ENCODE measurements around the gene ASGR2. TPM values are rescaled to one million over a fixed set of nuclear protein-coding genes. Genes with fewer than 3 reads are reported as not detected.
"Not testable (repeated sequence)": the region's sequence is repeated elsewhere in the genome, so short reads cannot be mapped to it uniquely, and the experiment has no call there.

The ASGR2 gene
- total RNA-seq, 1 donor from 2014 or later: not detected

DNA sequence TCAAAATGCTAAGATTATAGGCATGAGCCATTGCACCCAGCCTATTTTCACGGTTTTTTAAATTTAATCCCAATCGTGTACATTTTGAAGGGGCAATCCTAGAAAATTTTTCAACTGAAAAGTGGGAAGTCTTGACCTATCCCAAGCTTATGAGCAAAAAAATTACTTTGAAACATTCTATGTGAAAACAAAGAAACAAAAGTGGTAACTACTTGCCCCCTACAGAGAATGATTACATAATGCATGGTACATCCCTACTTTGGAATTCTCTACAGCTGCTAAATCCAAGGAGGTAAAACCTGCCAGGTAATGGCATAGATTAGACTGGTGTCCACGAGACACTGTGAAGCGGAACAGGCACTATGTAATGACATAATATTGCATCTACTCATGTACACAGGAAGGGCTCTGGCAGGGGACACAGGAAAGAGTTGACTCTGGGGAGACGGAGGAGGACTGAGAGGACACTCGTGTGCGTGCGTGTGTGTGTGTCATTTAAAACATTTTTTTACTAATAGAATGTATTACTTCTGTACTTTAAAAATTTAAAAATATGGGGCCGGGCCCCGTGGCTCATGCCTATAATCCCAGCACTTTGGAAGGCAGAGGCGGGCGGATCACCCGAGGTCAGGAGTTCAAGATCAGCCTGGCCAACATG lies 15.7 kb downstream of the ASGR2 start:
- TF ChIP-seq CTCF (IDR thresholded peaks at IDR 0.05; ENCODE audit: insufficient read depth, low read length, severe bottlenecking): no peak
- DNase-seq (ENCODE audit: low read depth) (no peak), FAIRE-seq (no peak)
- peaks cover 2% of the 10 kb centered on the region for H3K27me3 ChIP-seq (ENCODE audit: control insufficient read depth, insufficient read depth, low read length)
- H3K36me3 ChIP-seq (ENCODE audit: control insufficient read depth, insufficient read depth, low read length): no peaks in the 10 kb centered on the region
- H3K4me3 ChIP-seq (ENCODE audit: low read depth, low read length): no peak overlapping the region

DNA sequence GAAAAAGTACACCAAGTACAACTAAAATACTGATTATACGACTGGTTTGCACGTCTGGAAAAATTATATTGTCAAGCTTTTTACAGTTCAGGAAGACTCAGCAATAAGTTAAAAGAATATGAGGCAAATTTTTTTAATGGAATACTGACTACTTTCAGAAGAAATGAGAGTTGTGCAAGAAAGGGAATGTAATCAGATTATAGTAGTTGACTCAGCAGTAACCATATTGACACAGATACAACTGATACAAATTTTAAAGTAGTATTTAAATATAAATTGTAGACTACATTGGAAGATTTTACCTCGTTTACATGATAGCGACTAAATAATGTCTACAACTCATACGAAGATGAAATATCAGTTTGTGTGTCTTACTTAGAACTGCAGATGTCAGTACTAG lies 16.7 kb downstream of the ASGR2 start:
- H3K27me3 ChIP-seq (ENCODE audit: control insufficient read depth, insufficient read depth, low read length): peaks cover 2% of the 10 kb centered on the region
- no peak for FAIRE-seq

GRCh38 chr17:7095625-7096024 lies 19.0 kb downstream of the ASGR2 start:
- no peaks in the 10 kb centered on the region for H3K36me3 ChIP-seq (ENCODE audit: control insufficient read depth, insufficient read depth, low read length)
- H3K27me3 ChIP-seq (ENCODE audit: control insufficient read depth, insufficient read depth, low read length): peaks cover 2% of the 10 kb centered on the region
- no peak for FAIRE-seq
- no peak for DNase-seq (ENCODE audit: low read depth)
- no peak for TF ChIP-seq CTCF (IDR thresholded peaks at IDR 0.05; ENCODE audit: insufficient read depth, low read length, severe bottlenecking)
- H3K4me3 ChIP-seq (ENCODE audit: low read depth, low read length): no peak overlapping the region

More for the DNA sequence above, 16.7 kb downstream of the ASGR2 start:
- Histone ChIP-seq H3K36me3 (ENCODE audit: control insufficient read depth, insufficient read depth, low read length) (no peaks in the 10 kb centered on the region), H3K4me3 (ENCODE audit: low read depth, low read length) (no peak overlapping the region)
- peak; percentile 5 for DNase-seq (ENCODE audit: low read depth)
- TF ChIP-seq CTCF (IDR thresholded peaks at IDR 0.05; ENCODE audit: insufficient read depth, low read length, severe bottlenecking): no peak

DNA sequence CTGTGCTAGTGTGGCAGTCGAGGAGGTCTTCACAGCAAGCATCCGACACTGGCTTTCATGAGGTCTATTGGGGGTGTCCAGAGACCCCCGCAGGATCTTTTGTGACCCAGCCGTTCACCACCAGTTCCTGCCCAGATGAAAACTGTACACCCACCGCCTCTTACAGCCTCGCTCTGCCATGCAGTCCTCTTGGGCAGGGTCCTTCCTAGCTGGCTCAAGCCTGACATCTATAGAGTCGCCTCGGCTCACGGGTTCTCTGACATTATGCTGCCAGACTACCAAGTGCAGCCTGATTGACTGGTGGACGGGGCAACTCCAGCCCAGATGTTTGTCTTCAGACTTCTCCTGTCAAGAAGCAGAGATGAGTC lies 20.0 kb downstream of the ASGR2 start:
- DNase-seq (ENCODE audit: low read depth) (no peak), FAIRE-seq (no peak)
- Histone ChIP-seq H3K4me3 (ENCODE audit: low read depth, low read length) (no peak overlapping the region), H3K27me3 (ENCODE audit: control insufficient read depth, insufficient read depth, low read length) (peaks cover 2% of the 10 kb centered on the region), H3K36me3 (ENCODE audit: control insufficient read depth, insufficient read depth, low read length) (no peaks in the 10 kb centered on the region)
- TF ChIP-seq CTCF (IDR thresholded peaks at IDR 0.05; ENCODE audit: insufficient read depth, low read length, severe bottlenecking): no peak

GRCh38 chr17:7091311-7092005 lies 23.2 kb downstream of the ASGR2 start:
- DNase-seq (ENCODE audit: low read depth); H3K27me3 ChIP-seq (ENCODE audit: control insufficient read depth, insufficient read depth, low read length); FAIRE-seq; H3K36me3 ChIP-seq (ENCODE audit: control insufficient read depth, insufficient read depth, low read length); H3K4me3 ChIP-seq (ENCODE audit: low read depth, low read length): not testable (repeated sequence)

DNA sequence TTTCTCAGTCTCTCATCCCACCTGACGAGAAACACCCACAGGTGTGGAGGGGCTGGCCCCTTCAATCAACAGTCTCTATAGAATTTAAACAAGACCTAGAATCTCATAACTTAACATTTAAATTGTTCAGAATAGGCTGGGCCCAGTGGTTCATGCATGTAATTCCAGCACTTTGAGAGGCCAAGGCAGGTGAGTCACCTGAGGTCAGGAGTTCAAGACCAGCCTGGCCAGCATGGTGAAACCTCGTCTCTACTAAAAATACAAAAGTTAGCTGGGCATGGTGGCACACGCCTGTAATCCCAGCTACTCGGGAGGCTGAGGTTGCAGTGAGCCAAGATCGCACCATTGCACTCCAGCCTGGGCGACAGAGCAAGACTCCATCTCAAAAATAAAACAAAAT lies 25.1 kb downstream of the ASGR2 start:
- not testable (repeated sequence) for H3K4me3 ChIP-seq (ENCODE audit: low read depth, low read length); DNase-seq (ENCODE audit: low read depth); H3K27me3 ChIP-seq (ENCODE audit: control insufficient read depth, insufficient read depth, low read length); H3K36me3 ChIP-seq (ENCODE audit: control insufficient read depth, insufficient read depth, low read length); FAIRE-seq

DNA sequence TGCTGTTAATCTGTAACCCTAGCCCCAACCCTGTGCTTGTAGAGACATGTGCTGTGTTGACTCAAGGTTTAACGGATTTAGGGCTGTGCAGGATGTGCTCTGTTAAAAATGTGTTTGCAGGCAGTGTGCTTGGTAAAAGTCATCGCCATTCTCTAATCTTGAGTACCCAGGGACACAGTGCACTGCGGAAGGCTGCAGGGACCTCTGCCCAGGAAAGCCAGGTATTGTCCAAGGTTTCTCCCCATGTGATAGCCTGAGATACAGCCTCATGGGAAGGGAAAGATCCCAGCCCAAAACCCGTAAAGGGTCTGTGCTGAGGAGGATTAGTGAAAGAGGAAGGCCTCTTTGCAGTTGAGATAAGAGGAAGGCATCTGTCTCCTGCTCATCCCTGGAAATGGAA lies 26.2 kb downstream of the ASGR2 start:
- H3K4me3 ChIP-seq (ENCODE audit: low read depth, low read length); H3K27me3 ChIP-seq (ENCODE audit: control insufficient read depth, insufficient read depth, low read length); FAIRE-seq; H3K36me3 ChIP-seq (ENCODE audit: control insufficient read depth, insufficient read depth, low read length): not testable (repeated sequence)
- peak; percentile 79 for DNase-seq (ENCODE audit: low read depth)

All from bronchial epithelial cell (primary cell).